Fibroblast of skin of left quadriceps (primary cell): ENCODE results near the gene KANSL1L.

Source experiments
- DNase-seq, 2 experiments: peaks; one replicate each; pipeline ENCODE4 v3.0.0-alpha.2; 2013; ENCODE audit warnings: low read depth in 2 of 2

Gene KANSL1L

DNA sequence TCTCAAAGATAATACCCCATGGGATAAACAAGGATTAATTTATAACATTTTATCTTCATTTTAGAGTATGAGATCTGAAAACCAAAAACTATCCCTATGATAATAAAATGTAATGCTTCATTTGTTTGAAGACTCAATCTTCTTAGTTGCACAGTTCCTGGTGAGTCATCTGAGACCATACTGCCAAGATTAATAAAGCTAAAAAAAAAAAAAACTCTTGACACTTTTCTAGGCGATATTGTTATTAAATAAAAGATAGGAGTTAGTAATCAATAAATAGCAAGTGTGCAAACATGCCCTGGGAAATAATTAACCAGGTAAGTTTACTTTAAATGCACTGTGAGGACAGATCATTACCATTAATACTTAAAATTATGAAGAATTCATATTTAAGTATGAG, 84.9 kb downstream of the KANSL1L start:
- DNase-seq: no peak

DNA sequence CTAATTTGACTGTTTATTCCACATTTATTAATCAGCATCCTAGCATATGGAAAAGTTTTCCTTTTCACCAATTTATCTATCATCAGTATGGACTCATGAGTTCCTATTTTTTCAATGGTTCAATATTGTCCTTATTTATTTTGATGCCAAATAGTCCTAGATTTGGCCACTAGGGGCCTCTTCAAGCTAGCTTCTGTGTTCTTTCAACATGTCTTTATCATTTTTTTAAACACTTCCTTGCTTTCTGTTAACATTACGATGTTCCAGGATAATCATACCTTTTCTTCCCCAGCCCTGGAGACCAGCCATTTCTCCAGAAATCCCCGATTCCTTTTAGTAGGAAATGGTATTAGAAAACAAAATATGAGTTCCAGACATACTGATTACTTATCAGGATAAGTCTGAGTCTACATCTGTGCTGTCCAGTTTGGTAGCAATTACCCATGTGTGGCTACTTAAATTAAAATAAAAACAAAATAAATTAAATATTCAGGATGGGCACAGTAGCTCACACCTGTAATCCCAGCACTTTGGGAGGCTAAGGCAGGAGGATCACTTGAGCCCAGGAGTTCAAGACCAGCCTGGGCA, 98.2 kb downstream of the KANSL1L start:
- DNase-seq: peak; percentile 18 to 19

DNA sequence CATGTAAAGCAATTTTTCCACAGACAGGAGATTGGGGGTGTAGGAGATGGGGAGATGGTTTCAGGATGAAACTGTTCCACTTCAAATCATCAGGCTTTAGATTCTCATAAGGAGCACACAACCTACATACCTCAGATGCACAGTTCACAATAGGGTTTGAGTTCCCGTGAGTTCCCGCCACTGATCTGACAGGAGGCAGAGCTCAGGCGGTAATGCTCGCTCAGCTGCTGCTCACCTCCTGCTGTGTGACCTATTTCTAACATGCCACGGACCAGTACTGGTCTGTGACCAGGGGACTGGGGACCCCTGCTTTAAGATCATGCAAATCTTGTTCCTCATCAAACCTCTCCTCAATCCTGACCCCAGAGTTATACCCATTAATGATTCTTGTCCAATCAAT, 98.7 kb downstream of the KANSL1L start:
- DNase-seq: no peak

DNA sequence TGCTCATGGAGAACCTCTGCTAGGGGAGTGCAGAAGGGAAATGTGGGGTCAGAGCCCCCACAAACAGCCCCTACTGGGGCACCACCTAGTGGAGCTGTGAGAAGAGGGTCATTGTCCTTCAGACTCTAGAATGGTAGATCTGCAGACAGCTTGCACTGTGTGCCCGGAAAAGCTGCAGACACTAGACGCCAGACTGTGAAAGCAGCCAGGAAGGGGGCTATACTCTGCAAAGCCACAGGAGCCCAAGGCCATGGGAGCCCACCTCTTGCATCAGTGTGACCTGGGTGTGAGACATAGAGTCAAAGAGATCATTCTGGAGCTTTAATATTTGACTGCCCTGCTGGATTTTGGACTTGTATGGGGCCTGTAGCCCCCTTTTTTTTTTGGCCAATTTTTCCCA, 107.9 kb downstream of the KANSL1L start:
- DNase-seq: no peak

DNA sequence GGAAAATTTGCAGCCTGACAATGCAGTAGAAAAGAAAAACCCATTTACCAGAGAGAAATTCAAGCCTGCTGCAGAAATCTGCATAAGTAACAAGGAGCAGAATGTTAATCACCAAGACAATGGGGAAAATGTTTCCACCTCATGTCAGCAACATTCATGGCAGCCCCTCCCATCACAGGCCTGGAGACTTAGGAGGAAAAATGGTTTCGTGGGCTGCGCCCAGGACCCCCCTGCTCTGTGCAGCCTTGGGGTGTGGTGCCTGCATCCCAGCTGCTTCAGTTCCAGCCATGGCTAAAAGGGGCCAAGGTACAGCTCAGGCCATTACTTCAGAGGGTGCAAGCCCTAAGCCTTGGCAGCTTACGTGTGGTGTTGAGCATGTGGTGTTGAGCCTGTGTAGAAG, 115.4 kb downstream of the KANSL1L start:
- no peak for DNase-seq

DNA sequence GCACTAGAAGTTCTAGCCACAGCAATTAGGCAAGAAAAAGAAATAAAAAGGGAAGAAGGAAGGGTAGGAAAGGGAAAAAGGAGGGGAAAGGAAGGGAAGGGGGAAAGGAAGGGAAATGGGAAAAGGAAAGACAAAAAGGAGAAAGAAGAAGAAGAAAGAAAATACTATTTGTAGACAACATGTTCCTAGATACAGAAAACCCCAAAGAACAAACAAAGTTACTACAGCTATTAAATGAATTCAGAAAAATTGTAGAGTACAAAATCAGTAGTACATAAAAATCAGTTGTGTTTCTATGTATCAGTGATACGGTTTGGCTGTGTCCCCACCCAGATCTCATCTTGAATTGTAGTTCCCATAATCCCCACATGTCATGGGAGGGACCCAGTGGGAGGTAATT, 116.5 kb downstream of the KANSL1L start:
- DNase-seq: no peak

DNA sequence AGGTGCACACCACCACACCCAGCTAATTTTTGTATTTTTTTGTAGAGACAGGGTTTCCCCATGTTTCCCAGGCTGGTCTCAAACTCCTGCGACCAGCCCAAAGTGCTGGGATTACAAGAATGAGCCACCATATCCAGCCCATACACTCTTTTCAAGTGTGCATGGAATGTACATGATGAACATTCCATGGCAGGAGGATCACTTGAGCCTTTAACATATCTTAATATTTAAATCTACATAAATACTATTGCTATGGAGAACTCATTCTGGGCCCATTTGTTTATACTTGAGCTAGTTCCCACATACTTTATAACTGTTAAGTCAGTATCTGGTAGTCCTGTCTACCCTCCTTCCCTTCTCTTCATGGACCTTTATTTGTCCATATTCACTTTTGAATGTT, 120.3 kb downstream of the KANSL1L start:
- DNase-seq: no peak

DNA sequence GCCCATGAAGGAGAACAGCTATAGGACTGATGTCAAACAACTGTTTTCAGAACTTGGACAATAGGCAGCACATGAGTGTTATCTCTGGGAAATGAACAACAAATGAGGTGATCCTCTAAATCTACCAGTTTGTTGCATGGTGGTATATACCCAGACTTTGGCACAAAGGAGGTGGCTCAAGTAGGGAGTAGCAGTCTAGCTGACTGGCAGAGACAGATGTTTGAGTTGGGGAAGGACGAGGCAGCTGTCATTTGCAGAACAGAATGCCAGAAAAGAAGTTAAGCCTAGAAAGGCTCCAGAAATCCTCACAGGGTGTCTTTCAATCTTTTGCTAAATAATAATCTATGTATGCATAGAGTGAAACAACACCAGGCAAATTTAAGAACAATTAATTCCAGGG, 121.4 kb downstream of the KANSL1L start:
- DNase-seq: no peak

DNA sequence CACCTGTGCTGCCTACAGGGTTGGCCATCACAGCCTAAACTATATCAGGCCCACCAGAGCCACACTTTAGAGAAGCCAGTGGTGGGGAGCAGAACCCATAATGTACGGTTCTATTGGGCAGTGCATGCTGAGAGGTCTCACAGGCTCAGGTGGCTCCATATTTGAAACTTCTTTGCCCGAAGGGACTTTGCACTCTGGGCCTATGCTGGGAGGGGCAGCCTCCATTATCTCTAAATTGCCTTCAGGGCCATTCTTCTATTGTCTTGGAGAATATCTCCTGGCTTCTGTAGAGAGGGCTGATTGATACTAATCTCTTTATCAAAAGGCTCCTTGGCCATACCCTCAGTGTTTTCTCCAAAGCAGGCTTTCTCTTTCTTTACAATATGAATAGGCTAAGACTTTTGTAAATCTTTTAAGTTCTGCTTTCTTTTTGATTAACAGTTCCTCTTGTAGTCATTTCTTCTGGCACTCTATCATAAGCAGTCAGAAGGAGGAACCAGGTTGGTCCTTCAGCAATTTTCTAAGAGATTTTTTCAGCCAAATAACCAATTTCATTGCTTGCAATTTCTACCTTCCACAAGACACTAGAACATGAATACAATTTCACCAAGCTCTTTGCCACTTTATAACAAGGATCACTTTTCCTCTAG, 124.2 kb downstream of the KANSL1L start:
- no peak for DNase-seq

DNA sequence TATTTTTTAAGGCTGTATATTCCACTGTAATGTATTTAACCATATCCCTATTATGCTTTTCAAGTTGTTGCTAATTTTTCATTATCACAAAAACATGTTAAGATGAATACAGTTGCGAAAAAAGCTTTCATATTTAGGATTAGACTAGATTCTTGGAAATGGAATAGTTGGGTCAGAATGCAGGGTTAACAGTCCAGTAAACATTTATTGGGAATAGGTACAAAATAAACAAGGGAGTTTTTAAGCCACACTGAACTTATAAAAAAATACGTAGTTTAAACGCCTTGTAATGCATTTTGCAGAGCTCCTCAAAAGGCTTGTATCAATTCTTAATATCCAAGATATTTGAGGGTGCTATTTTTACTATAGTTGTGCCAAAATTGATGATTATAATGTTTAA, 133.1 kb downstream of the KANSL1L start:
- DNase-seq: no peak

DNA sequence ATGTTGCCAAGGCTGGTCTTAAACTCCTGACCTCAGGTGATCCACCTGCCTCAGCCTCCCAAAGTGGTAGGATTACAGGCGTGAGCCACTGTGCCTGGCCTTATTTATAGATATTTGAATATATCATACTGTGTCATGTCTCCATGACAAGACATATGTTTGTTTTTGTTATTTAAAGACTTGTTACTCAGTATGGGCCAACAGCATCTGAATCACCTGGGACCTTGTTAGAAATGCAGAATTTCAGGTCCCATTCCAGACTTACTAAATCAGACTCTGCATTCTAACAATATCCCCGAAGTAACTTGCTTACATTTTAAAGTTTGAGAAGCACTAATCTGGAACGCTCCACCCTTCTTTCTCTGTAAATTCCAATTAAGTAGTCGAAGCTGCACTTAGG, 135.5 kb downstream of the KANSL1L start:
- DNase-seq: no peak

DNA sequence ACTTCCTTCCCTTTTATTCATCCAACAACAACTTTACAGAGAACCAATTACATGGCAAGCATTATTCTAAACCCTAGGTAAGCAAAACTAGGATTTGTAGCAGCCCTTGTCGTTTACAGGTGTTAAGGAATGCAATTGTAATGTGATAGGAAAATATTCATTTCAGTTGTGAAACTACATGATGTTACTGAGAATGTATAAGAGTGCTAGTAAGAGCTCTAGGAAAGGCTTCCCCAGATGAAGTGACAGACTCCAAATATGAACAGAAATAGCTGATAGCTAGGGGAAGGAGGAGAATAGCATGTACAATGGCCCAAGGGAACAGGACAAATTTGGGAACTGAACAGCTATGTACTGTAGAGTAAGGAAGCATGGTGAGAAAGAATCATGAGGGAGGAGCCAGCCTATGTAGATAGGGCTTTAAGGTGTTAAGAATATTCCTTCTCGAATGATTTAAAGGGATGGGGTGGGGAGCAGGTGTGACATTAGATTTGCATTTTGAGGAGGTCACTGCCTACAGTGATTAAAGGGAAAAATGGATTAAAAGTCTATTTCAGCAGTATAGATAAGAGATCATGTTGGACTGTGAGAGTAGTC, 137.0 kb downstream of the KANSL1L start:
- no peak for DNase-seq

DNA sequence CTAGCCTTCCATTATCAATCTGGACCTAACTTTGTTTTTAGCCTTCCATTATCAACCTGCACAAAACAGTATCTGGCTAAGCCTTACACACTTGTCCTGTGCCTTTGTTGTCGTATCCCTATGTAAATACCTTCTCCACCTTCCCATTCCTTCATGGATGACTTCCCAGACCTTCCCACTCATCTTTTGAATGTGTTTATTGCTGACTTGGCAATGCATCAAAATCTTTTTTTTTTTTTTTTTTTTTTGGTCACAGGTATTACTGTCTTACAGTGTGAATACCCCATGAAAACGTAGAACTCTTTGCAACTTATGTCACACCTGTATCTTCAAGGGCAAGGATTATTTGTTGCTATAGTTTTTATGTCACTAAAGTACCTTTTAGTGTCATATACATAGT, 143.0 kb downstream of the KANSL1L start:
- no peak for DNase-seq

DNA sequence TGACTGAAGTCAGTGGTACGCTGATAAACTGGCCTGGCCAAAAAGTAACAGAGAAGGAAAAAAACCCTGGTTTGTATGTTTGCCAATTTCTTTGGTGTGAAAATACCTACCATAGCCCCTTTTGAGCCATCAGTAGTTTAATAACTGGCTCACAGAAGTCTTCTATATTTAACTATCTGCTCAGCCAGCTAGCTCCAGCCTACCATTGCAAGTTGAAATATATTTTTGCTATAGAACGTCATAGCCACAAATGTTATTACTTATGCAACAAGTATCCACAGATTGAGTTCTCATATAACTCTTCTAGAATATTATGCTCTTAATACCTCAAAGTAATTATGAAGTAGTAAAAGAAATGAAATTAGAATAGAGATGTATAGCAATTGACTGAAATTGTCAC, 143.6 kb downstream of the KANSL1L start:
- DNase-seq: no peak

DNA sequence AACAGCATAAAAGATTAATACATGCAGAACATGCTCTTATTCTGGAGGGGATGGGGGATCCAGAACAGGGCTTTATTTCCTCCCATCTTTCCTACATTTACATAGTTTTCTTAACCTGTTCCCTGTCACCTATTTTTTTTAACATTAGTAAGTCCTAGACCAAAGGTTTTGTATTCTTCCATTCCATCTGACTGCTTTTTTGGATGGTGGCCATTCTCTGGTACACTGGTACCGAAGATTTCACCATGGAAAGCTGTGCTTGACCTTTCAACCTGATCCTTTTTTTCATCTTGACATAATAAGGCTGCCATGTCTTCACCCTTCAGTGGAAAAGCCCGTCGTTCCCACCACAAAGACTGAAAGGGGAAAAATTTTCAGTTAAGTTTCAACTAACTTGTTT, 148.4 kb downstream of the KANSL1L start:
- no peak for DNase-seq

DNA sequence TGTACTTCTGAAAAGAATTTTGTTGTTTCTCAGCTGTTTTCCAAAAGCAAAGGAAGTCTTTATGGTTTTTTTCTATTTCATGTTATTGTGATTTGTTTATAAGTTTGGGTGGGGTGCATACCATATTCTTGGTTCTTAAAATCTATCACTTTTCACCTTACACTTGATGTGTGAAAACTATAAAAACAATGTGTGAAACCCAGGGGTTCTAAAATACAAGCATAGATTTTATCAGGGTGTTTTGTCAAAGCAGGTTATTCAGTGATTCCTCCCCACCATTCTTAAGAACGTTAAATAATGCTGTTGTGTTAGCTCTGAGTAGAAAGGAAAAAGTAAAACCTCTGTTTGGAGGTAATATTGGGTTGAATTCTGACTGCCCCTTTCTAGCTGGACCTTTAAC, 151.1 kb downstream of the KANSL1L start:
- DNase-seq: no peak

DNA sequence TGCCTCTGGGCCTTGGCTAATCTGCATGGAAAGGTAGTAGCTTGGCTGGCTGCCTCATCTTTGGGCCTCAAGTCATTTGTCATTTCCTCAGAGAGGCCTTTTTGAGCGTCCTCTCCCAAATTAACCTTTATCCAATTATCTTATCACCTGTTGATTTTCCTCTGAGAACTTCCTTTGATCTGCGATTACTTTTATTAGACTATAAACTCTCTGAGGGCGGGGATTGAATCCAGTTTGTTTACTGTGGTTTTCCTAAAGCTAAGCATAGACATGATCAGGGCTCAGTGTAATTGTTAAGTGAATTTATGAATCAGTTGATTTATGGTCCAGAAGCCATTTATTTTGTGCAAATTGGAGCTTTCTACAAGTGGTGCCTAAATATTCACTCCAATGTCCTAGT, 161.3 kb downstream of the KANSL1L start:
- no peak for DNase-seq

DNA sequence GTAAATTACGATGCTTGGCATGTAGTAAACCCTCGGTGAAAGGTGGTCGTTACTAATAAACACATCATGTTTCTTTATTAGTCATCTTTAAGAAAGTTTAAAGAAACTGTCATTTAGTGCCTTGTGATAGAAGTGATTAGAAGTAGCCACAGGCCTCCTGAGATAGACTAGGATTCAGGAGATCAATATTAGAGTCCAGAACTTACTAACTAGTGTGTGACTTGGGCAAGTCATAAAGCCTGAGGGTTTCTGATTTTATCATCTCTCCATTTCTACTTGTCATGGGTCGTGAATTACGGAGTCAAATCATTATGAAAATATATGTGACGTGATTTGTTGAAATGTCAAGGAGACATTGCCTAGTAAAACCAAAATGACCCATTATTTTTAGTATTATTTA, 162.1 kb downstream of the KANSL1L start:
- DNase-seq: no peak

DNA sequence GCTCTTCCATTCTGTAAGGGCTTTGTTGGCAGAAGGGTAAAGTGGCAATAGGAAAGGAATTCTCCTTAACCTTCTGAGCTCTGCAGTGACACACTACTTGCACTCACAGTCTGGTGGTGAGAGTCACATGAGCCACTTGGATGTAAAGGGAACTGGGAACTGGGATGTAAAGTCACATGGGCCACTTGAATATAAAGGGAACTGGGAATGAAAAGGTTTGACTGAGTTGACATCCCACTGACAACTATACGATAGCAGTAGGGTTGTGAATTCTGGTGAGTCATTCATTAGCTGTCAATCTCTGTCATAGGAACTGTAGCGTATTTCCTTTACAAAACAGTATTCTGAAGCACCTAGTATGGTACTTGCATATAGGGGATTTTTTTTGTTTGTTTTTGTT, 163.3 kb downstream of the KANSL1L start:
- DNase-seq: no peak

DNA sequence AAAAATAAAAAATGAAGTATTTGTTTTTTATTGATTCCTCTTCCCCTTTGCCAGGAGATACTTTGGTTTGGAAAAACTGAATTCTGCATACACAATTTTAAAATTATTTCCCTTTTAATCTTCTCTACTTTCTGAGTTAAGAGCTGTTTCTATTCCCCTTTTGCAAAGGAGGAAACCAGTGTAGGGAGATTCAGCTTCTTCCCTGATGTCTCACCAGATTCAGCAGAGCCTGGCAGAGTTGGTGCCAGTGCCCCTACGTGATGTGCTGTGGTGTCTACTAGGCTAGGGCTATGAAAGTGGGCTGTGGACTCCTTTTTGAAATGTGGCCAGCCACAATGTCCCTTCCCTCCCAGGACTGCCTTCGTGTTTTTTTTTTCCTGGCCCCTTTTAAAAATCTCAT, 166.3 kb downstream of the KANSL1L start:
- no peak for DNase-seq

DNA sequence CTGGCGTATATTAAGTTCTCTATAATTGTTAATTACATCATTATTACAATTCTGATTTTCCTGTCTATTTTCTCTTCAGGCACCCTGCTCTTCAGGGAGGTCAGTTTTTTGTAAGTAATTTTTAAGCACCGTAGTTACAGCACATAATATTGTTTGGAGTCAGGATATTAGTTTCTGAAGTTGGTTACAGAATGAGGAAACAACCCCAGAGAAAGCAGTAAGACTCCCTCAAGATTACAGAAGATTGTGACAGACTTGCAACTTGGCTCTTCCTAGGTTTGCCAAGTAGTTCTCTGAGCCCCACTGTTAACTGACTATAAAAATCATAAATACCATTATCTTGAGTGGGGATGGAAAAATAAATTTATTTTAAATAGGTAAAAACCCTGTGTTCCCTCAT, 167.8 kb downstream of the KANSL1L start:
- DNase-seq: no peak

DNA sequence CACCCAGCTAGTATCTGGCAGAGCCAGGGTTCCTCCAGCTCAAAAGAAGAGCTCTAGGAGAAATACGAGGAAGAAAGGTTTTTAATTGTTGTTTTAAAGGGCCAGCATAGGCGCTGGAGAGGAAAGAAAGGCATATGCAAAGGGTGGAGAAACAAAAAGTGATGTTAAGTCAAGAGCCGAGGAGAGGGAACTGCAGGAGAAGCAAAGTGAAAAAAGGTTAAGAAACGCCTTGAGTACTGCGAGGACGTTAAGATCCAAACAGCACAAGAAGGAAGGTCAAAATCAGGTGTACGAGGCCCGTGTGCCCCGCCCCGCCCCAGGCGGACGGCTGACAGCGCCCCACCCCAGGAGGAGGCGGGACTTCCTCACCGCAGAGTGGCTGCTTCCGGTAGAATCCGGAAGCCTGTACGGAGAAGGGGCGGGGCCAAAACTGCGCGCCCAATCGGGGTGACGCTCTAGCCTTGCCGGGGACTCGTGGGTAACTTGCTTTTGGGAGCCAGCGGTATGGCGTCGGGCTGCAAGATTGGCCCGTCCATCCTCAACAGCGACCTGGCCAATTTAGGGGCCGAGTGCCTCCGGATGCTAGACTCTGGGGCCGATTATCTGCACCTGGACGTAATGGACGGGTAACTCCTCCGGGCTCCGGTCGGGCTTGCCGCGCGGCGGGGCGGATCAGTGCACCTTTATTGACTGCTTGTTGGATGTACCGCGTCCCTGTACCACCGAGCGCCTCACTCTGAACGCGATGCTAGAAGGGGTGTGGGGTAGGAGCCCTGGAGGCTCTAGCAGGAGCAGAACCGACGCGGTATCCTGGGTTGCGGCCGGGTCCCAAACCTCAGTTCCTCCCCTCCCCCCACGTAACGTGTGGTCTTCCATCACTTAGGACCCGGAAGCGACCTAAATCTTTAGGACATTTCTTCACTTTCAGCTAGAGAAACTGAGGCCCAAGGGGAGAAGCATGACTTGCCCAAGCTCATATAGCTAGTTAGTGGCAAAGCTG, 168.8 kb downstream of the KANSL1L start, which contains the start of gene RPE:
RPE (plus strand) TSS at position 481 of the 1,000 bp plus-strand sequence; CDS start at position 505, 24 bp downstream.
- DNase-seq: peak; percentile 85 to 88
